HG03280 (cell line): ENCODE data around the gene CKAP2L.
A peak's percentile ranks its signal among the peaks of the same experiment; 100 is the strongest.

Experiments
- ATAC-seq: cut with Tn5 transposase; IDR thresholded peaks from one replicate; pipeline ENCODE4 v1.9.1; 2021; ENCODE audit warnings: mild to moderate bottlenecking, moderate library complexity; ENCODE audit not compliant: unreplicated experiment

CKAP2L gene

DNA sequence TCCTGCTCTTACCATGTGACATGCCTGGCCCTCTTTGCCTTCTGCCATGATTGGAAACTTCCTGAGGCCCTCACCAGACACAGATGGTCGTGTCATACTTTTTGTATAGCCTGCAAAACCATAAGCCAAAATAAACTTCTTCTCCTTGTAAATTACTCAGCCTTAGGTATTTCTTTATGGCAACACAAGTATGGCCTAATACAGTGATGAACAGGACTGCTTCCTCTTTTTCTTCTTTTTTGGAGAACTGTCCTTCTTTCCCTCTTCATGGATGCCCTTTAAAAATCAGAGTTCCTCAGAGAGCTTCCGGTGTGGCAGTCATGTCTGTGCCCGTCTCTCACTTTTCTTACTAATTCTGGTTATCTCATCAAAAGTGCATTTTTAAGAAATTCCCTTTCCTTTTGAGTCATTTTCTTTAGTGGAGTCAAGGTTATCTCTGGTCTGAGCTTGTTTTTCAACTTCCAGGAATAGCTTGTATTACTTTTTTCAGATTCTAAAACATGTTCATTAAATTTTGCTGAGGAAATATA is 29.1 kb upstream of the CKAP2L start:
- no peak for ATAC-seq

DNA sequence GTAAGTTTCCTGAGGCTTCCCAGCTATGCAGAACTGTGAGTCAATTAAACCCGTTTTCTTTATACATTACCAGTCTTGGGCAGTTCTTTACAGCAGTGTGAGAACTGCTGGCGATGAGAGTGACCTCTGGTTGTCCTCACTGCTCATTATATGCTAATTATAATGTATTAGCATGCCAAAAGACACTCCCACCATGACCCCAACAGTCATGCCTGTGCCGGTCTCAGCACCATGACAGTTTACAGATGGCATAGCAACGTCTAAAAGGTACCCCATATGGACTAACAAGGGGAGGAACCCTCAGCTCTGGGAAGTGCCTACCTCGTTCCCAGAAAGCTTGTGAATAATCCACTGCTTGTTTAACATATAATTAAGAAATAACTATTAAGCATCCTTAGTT is 28.0 kb upstream of the CKAP2L start:
- ATAC-seq: no peak

DNA sequence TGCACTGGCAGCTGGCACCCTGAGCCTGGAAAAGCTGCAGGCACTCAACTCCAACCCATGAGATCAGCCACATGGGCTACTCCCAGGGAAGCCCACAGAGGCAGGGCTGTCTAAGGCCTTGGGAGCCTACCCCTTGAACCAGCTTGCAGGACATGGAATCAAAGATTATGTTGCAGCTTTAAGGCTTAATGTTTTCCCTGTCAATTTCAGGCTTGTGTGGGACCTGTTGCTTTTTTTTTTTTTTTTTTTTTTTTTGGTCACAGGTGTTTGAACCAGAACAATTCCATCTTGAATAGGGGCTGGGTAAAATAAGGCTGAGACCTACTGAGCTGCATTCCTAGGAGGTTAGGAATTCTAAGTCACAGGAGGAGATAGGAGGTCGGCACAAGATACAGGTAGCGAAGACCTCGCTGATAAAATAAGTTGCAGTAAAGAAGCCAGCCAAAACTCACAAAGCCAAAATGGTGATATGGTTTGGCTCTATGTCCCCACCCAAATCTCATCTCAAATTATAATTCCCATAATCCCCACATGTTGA is 27.4 kb upstream of the CKAP2L start:
- no peak for ATAC-seq

DNA sequence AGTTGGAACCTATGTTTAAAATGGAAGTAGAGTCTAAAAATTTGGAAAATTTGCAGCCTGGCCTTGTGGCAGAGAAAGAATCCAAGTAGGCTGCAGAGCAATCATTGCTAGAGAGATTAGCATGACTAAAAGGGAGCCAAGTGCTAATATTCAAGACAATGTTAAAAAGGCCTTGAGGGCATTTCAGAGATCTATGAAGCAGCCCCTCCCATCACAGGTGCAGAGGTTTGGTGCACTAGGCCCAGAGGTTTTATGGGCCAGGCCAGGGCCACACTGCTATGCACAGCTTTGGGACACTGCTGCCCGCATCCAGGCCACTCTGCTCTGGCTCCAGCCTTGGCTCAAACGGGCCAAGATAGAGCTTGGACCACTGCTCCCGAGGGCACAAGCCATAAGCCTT is 26.6 kb upstream of the CKAP2L start:
- no peak for ATAC-seq

DNA sequence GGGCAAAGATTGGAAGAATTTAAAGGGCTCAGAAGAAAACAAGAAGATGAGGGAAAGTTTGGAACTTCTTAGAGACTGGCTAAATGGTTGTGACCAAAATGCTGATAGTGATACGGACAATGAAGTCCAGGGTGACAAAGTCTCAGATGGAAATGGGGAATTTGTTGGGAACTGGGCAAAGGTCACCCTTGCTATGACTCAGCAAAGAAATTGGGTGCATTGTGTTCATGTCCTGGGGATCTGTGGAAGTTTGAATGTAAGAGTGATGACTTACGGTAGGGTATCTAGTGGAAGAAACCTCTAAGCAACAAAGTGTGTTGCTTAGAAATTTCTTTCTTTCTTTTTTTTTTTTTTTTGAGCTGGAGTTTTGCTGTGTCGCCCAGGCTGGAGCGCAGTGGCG is 25.9 kb upstream of the CKAP2L start:
- ATAC-seq: no peak

DNA sequence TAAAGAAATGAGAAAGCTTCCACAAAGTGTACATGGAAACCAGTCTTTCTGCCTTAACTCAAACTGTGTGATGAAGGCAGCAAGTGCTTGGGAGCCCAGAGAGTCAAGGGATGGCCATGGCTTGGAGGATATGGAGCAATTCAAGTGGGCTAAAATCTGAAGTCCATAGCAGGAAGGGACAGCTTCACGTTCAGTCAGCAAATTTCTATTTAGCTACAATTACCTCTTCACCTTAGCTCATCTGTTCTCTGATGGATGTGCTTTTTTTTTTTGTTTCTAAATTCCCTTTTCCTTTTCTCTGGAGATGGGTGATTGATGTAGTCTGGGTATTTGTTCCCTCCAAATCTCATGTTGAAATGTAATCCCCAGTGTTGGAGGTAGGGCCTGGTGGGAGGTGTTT is 24.8 kb upstream of the CKAP2L start:
- no peak for ATAC-seq

DNA sequence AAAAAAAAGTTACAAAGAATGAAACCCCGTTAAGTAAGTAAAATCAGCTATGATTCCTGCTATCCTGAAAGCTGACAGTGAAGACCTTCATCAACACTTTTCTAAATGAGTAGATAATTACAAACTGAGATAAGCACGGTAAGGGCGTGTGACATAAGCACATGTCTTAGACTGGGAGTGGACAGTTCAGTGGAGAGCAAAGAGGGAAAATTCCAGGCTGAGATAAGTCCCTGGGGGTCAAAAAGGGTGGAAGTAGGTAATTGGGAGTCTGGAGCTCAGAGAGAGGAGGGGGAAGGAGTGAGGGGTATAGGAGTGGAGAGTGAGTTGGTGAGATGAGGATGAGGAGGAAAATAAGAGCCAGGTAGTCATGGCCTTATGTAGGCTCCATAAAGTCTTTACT is 24.2 kb upstream of the CKAP2L start:
- no peak for ATAC-seq

DNA sequence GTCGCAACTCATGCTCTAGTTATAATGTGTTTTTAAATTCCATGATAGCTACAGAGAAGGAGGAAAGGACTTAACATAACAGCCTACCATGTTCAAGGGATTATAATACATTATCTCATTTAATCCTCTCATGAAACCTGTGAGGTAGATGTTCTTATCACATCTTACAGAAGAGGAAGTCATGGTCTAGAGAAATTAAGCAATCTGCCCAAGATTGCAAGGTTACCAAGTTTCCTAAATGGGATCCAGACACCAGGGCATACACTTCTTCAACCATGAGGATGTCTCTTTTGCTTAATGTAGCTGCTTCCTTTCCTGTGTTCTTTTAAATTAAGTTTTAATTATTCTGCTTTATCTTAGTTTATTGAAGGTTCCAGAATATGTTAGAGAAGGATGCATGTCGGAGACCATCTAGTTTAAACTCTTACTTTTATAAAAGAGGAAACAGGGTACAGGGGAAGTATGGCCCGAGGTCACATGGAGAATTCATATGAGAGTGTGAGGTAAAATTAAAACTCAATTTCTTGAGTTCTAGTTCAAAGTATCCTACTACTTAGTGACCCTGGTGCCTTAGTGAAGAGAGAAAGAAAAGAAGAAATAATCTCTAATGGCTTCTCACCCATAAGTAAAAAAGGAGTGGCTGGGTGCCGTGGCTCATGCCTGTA is 23.5 kb upstream of the CKAP2L start:
- ATAC-seq: no peak

DNA sequence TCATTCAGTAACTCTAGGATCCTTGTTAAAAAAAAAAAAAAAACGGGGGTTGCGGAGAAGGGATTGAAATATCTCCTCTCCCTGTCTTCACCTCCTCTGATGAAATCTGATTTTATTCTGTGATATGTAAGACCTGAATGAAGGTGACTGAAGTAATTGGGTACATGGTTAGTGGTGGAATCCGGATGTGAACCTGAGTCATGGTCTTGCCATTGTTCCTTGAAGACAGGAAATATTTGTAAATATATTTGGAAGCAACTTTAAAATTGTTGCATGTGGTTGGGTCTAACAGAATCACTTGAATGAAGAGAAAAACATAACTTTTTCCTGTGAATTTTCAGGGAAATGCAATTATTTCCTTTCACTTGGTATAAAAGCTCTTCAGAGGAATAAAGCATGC is 22.9 kb upstream of the CKAP2L start:
- ATAC-seq: no peak

DNA sequence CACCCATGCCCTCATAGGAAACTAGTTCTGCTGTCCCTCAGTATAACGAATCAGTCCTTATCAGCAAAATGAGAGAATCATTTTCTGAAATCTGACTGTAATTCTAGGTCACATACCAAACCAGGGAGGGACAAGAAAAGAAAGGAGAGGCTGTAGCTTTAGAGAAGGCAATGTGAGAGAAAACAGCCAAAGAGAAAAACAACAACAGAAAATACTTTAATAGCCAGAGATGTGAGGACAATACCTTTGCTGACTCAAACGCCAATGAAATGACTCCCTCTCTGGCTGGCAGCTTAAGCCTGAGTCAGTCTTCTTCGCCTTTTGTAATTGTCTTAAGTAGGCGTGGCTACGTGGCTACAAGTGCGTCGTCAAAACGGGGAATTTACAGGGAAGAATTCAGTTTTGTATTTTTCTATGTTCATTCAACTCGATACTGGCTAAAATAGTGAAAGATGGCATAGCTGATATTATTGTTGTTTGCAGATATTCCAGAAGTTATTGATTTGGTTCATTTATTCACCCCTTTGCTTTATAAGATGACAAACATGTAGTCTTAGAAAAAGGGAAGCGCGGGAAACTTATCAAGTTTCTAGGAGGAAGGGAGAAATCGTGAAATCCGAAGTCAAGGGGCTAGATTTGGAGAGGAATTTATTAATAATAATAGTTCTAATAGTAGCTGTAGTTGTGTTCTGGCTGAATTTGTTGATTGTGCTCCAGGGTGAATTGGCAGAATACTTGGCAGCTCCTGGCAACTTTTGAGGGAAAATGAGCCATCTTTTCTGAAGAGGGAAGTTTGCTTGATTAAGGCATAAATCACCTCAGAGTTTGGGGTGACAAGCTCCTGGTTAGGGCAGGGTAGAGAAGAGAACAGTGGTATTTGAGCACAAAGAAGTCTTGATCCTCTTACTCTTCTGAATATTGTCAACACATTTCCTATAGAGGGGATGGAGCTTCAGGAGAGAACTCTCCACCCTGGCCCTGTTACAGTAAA is 20.1 kb upstream of the CKAP2L start, which contains the start of gene IL1A:
TSS of gene IL1A (minus strand) at position 295 of the 991 bp plus-strand sequence. CDS start 723 bp downstream, outside the sequence.
- no peak for ATAC-seq

DNA sequence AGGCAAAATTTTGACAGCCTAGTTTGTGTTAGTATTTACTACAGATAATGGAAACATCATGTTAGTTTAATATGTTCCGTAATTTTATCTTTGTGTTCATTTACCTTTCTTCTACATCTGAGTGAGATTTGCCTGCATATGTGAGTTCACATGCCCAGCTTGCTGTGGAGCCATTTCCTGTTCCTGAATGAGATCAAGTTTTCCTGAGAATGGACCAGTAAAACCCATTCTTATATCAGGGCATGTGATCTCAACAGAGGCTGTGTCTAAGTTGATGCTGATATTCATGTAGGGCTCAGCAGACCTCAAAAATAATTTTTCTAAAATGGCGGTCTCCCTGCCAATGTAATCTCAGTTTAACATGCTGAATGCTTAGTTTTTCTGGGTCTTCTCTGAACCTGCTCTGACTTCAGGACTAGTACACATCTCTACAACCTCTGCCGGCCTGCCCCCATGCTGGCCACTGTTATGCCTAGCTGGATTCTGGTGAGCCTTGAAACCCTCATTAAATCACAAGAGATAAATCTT is 18.8 kb upstream of the CKAP2L start:
- no peak for ATAC-seq

DNA sequence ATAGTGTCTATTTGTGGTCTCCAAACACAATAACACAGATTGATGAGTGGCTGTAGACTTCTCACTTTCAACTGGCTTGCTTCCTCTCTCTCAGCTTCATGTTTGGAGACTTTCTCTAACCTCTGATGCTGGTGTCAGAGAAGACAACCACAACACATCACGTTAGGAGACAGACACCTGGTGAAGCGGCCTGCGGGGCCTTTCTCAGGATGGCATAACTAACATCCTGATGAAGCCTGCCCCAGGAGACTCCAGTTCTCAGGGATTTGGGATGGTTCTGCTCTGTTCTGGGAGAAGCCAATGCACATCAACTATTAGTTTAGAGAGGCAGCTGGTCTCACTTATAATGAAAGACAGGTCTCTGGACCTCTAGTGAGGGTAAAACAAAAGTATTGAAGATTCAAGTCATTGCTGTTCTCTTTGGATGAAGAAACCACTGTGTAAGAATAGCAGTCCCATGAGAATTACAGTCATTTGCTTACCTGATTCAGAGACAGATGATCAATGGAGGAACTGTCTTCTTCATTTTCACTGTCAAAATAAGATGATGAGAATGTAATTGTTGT is 17.9 kb upstream of the CKAP2L start:
- peak; percentile 80 for ATAC-seq

DNA sequence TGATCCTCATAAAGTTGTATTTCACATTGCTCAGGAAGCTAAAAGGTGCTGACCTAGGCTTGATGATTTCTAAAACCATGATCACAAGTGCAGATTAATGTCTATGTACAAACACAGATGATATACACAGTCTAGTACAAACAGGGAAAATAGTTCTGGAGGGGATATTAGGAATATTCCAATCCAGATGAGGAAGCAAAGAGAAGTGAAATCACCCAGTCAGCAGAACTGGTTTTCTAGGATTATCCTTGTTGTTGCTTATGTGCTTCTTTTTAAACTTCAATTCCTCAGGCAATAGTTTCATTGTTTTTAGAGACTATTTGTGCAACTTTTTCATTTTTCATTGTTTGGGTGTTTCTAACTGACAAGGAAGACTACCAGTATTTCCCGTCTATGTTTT is 15.2 kb upstream of the CKAP2L start:
- no peak for ATAC-seq

DNA sequence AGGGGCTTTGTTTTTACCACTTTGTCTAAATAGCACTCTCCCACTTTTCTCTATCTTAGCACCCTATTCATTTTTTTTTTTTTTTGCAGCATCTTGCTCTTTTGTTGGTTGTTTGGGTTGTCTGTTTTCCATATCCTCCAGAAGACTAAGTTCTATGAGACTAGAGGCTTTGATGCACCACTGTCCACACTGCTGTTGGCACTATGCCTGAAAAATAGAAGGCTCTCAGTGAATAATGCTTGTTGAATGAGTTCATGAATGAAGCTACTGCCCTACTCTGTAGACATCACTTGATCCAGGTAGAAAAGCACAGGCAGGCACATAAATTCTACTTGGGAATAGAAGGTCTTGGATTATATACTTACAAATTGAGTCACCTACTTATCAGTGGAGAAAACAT is 12.6 kb upstream of the CKAP2L start:
- ATAC-seq: no peak

DNA sequence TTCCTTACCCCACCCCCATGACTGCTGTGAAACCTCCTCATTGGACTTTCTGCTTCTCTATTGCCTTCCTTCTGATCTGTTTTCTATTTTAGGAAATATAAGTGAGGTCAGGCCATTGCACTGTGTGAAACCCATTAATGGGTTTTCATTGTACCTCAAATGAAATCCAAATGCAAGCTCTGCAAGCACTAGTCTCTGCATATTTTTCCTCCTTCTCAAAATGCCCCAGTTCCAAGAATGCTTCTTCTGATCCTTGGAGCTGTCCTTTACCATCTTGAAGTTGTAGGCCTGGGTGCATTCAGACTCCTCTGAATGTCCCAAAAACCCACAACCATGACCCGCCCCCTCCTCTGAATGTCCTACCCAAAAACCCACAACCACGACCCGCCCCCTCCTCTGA is 11.7 kb upstream of the CKAP2L start:
- no peak for ATAC-seq

DNA sequence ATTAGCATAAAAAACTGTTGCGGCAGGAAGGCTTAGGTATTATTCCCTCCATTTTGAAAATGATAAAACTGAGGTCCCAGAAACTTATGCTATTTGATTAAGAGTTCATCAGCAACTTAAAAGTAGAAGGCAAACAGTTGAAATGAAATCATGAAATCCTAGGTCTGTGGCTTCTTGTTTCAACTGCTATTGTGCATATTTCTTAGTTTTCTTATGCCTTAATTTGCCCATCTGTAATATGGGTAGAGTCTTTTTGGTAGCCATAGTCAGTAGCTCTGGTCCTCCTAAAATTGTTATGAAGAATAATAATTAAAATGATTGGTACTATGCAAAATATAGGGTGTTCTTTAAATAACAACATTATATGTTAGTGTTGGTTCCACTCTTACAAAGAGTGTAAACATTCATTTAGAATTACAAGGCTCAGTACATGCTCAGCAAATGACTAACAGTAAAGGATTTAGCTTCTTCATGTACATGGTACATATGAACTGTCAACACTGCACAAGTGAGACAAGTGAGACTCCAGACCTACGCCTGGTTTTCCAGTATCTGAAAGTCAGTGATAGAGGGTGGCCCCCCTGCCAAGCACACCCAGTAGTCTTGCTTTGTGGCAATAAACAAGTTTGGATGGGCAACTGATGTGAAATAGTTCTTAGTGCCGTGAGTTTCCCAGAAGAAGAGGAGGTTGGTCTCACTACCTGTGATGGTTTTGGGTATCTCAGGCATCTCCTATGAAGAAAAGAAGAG is 10.3 kb upstream of the CKAP2L start:
- ATAC-seq: no peak

DNA sequence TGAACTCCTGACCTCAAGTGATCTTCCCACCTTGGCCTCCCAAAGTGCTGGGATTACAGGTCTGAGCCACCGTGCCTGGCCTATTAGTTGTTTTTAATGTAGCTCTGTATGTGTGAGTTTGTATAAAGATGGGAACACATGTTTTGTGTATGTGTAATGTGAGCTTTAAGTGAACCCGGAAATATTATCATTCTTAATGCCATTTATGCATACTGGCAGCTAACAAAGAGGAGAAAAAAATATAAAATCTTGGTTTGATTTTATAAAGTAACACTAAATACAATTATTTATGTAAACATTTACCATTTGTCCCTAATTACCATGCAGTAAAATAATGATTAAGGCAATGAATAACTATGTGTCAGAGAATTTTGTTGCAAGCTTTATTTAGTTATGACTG is 9.1 kb upstream of the CKAP2L start:
- ATAC-seq: no peak

DNA sequence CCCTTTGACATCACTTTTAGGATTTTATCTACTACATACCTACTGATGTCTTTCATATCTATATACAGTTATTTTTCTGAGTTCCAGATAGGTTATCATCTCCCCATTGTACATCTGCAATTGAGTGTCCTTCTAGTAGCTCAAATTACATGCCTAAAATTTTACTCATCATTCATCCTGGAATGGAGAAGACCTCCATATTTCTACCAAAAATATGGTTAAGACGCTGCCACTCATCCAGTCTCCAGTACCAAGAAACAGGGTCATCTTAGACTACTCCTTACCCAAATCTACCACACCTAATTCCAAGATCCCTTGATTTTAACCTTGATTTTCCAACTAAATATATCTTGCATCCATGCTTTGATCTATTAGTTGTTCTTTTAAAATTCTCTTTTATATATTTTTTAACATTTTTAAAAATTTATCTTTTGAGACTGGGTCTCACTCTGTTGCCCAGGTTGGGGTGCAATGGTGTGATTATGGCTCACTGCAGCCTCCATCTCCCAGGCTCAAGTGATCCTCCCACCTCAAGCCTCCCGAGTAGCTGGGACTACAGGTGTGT is 8.6 kb upstream of the CKAP2L start:
- no peak for ATAC-seq

DNA sequence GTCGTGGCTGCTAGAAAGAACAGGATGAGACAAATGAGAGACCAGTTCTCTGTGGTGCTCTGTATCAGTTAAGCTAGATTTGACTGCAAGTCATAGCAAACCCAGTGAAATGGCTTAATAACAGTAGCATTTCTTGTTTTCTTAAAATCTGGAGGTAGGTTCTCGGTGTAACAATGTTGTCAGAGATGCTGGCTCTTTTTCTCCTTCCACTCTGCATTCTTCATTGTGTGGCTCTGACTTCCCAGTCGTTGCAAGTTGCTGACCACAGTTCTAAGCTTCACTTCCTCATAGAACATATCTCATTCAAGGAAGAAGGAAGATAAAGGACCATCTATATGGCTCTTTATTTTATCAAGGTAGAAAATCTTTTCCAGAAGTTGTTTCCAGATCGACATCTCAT is 7.9 kb upstream of the CKAP2L start:
- no peak for ATAC-seq

DNA sequence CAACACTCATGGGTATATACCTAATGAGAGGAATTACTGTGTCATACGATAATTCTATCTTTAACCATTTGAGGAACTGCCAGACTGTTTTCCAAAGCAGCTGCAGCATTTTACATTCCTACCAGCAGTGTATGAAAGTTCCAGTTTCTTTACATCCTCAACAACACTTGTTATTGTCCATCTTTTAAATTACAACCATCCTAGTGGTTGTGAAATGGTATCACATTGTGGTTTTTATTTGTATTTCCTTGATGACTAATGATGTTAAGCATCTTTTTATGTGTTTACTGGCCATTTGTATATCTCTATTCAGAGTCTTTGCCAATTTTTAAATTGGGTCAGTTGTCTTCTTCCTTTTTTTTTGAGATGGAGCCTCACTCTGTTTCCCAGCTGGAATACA is 4.0 kb upstream of the CKAP2L start:
- no peak for ATAC-seq
